SK-N-SH (cell line): ENCODE results near the gene UEVLD. TPM values are rescaled to one million over a fixed set of nuclear protein-coding genes. Genes with fewer than 3 reads are reported as not detected.

Source experiments
- CTCF ChIA-PET: fragments of 300-600, 350-600 bp; formaldehyde crosslinking; extraction: SDS; loops from one replicate; lab custom pipeline; 2021; lab: Yijun Ruan, JAX
- POLR2A ChIA-PET: fragments of 350-600 bp; sonication (Branson Sonifier 250); formaldehyde crosslinking; extraction: SDS; loops from one replicate; lab custom pipeline; 2020; ENCODE audit warnings: antibody characterized with exemption, inconsistent platforms; lab: Yijun Ruan, JAX
- DNase-seq: peaks from one replicate; pipeline ENCODE4 v3.0.0; 2012
- H2AFZ ChIP-seq: fragments of 200-600 bp; sonication (generic); 2 replicates; pipeline ENCODE4 v1.8.1; 2016; ENCODE audit warnings: antibody characterized with exemption, mild to moderate bottlenecking, low read depth
- H3F3A ChIP-seq: fragments of 200-600 bp; sonication (generic); replicated peaks from 2 replicates; pipeline ENCODE3; 2016; ENCODE audit warnings: antibody characterized with exemption, mild to moderate bottlenecking; ENCODE audit not compliant: insufficient read depth
- H3K27ac ChIP-seq, 2 experiments: fragments of 200-500 bp in 1 of 2; fragments of 200-600 bp in 1 of 2; sonication (Bioruptor generic) in 1 of 2; sonication (generic), shearing (Covaris generic) in 1 of 2; 2 replicates each; pipeline versions ENCODE4 v1.5.1 to v1.6.1; 2014 to 2016; ENCODE audit warnings: low read depth in 2 of 2, inconsistent platforms in 1 of 2, low read length in 1 of 2, mild to moderate bottlenecking in 1 of 2, mixed read lengths in 1 of 2
- H3K27me3 ChIP-seq: fragments of 200-600 bp; sonication (generic), shearing (Covaris generic); 2 replicates; pipeline ENCODE4 v1.6.1; 2016; ENCODE audit warnings: mixed run types; ENCODE audit not compliant: insufficient read depth
- H3K36me3 ChIP-seq, 2 experiments: fragments of 200-500 bp in 1 of 2; fragments of 200-600 bp in 1 of 2; sonication (Bioruptor generic) in 1 of 2; sonication (generic) in 1 of 2; replicated peaks in 1 of 2; 2 replicates each; pipeline versions ENCODE3 to v1.5.1; 2014 to 2016; ENCODE audit warnings: low read length in 1 of 2, mild to moderate bottlenecking in 1 of 2; ENCODE audit not compliant: insufficient read depth in 2 of 2, control insufficient read depth in 1 of 2
- H3K4me1 ChIP-seq, 2 experiments: fragments of 200-500 bp in 1 of 2; fragments of 200-600 bp in 1 of 2; sonication (Bioruptor generic) in 1 of 2; sonication (generic), shearing (Covaris generic) in 1 of 2; 2 replicates each; pipeline versions ENCODE4 v1.5.1 to v1.6.1; 2014 to 2016; ENCODE audit warnings: low read depth in 1 of 2, low read length in 1 of 2, mixed run types in 1 of 2; ENCODE audit not compliant: insufficient read depth in 2 of 2, control insufficient read depth in 1 of 2
- H3K4me2 ChIP-seq: fragments of 200-600 bp; sonication (generic), shearing (Covaris generic); 2 replicates; pipeline ENCODE4 v1.6.1; 2017; ENCODE audit warnings: mixed run types
- H3K4me3 ChIP-seq, 2 experiments: fragments of 200-500 bp in 1 of 2; fragments of 200-600 bp in 1 of 2; sonication (Bioruptor generic) in 1 of 2; sonication (generic), shearing (Covaris generic) in 1 of 2; 2 replicates each; pipeline versions ENCODE4 v1.5.1 to v1.8.1; 2014 to 2016; ENCODE audit warnings: low read depth in 2 of 2, inconsistent platforms in 1 of 2, low read length in 1 of 2, mild to moderate bottlenecking in 1 of 2, mixed read lengths in 1 of 2, moderate library complexity in 1 of 2
- H3K79me2 ChIP-seq: fragments of 200-600 bp; sonication (generic); 2 replicates; pipeline ENCODE4 v1.8.1; 2017; ENCODE audit warnings: mild to moderate bottlenecking; ENCODE audit not compliant: insufficient read depth
- H3K9ac ChIP-seq: fragments of 200-600 bp; sonication (generic); 2 replicates; pipeline ENCODE4 v1.6.1; 2017; ENCODE audit warnings: mixed run types
- H3K9me2 ChIP-seq: fragments of 200-600 bp; sonication (generic); 2 replicates; pipeline ENCODE4 v1.6.1; 2017; ENCODE audit warnings: mixed run types
- H3K9me3 ChIP-seq: fragments of 200-600 bp; sonication (generic); 2 replicates; pipeline ENCODE4 v1.6.1; 2017; ENCODE audit warnings: mixed run types, mild to moderate bottlenecking, moderate library complexity
- H4K20me1 ChIP-seq: fragments of 200-600 bp; sonication (generic); 2 replicates; pipeline ENCODE4 v1.6.1; 2017; ENCODE audit warnings: mild to moderate bottlenecking, mixed run types; ENCODE audit not compliant: insufficient read depth
- ELF1 ChIP-seq: IDR thresholded peaks from 2 replicates; pipeline ENCODE4 v1.4.0; 2012
- EP300 ChIP-seq, 2 experiments: IDR thresholded peaks; 2 replicates each; pipeline versions ENCODE4 v1.4.0 to v1.6.1; 2012; ENCODE audit warnings: borderline replicate concordance in 1 of 2, low read depth in 1 of 2, low read length in 1 of 2
- EZH2phosphoT487 ChIP-seq: fragments of 200-600 bp; sonication (generic); IDR thresholded peaks from 2 replicates; pipeline ENCODE4 v1.6.1; 2017; ENCODE audit warnings: low read depth, mixed run types, mild to moderate bottlenecking, antibody characterized with exemption, moderate library complexity, borderline replicate concordance
- FOXJ3 ChIP-seq: sonication (generic); formaldehyde crosslinking; IDR thresholded peaks from 2 replicates; pipeline ENCODE4 v1.5.1; 2020; ENCODE audit warnings: mild to moderate bottlenecking, missing genetic modification reagents
- FOXM1 ChIP-seq: IDR thresholded peaks from 2 replicates; pipeline ENCODE4 v1.4.0; 2012; ENCODE audit warnings: low read depth, mild to moderate bottlenecking
- GABPA ChIP-seq: IDR thresholded peaks from 2 replicates; pipeline ENCODE4 v1.4.0; 2012; ENCODE audit warnings: low read depth, mild to moderate bottlenecking
- JUND ChIP-seq: IDR thresholded peaks from 2 replicates; pipeline ENCODE4 v1.4.0; 2012
- POLR2AphosphoS5 ChIP-seq: IDR thresholded peaks from 2 replicates; pipeline ENCODE4 v1.6.1; 2012; ENCODE audit warnings: low read depth, low read length
- RAD21 ChIP-seq: IDR thresholded peaks from 2 replicates; pipeline ENCODE4 v1.6.1; 2012; ENCODE audit warnings: mild to moderate bottlenecking, low read length
- RFX5 ChIP-seq: IDR thresholded peaks from 2 replicates; pipeline ENCODE4 v1.6.1; 2012; ENCODE audit warnings: mild to moderate bottlenecking, improper control_type of control experiment, low read length
- SIN3A ChIP-seq: IDR thresholded peaks from 2 replicates; pipeline ENCODE4 v1.6.1; 2012; ENCODE audit warnings: low read depth, mild to moderate bottlenecking, low read length, moderate library complexity, borderline replicate concordance
- SMC3 ChIP-seq: IDR thresholded peaks from 2 replicates; pipeline ENCODE4 v1.6.1; 2012; ENCODE audit warnings: low read depth, low read length, improper control_type of control experiment
- TEAD4 ChIP-seq: IDR thresholded peaks from 2 replicates; pipeline ENCODE4 v1.4.0; 2012; ENCODE audit warnings: mild to moderate bottlenecking, borderline replicate concordance; ENCODE audit not compliant: insufficient read depth
- YY1 ChIP-seq: IDR thresholded peaks from 2 replicates; pipeline ENCODE4 v1.4.0; 2012; ENCODE audit warnings: low read depth, mild to moderate bottlenecking
- whole genome bisulfite sequencing: methylation state at CpG from one replicate; pipeline ENCODE4 v1.1.6; 2017; ENCODE audit warnings: low lambda C conversion rate; 5-methylcytosine and 5-hydroxymethylcytosine counted together
- polyA plus RNA-seq, 3 experiments: library from polyadenylated mRNA; depleted of rRNA; stranded (reverse); fragments of >200 nt; gene quantifications; 2 replicates each; pipeline ENCODE4 v1.2.3, GENCODE V29; 2012
- TF ChIP-seq, protein P1 (sequence below): IDR thresholded peaks from 2 replicates; pipeline ENCODE4 v1.4.0; 2012; ENCODE audit warnings: low read depth, borderline replicate concordance
- TF ChIP-seq, protein P2 (sequence below): fragments of 150-350 bp; IDR thresholded peaks from 2 replicates; pipeline ENCODE4 v1.6.1; 2016; ENCODE audit warnings: mild to moderate bottlenecking, low read depth, low read length
- TF ChIP-seq, protein P3 (sequence below): fragments of 200-600 bp; sonication (generic); IDR thresholded peaks from 2 replicates; pipeline ENCODE4 v1.6.1; 2017; ENCODE audit warnings: antibody characterized with exemption, mild to moderate bottlenecking, moderate library complexity
- TF ChIP-seq, protein P4 (sequence below): fragments of 150-350 bp; IDR thresholded peaks from 2 replicates; pipeline ENCODE4 v1.6.1; 2017; ENCODE audit warnings: antibody characterized with exemption, low read length, low read depth, borderline replicate concordance

Gene UEVLD
- polyA plus RNA-seq, 1 of the 3 experiments (the other 2 are of a cell fraction), result 8.9 TPM

DNA sequence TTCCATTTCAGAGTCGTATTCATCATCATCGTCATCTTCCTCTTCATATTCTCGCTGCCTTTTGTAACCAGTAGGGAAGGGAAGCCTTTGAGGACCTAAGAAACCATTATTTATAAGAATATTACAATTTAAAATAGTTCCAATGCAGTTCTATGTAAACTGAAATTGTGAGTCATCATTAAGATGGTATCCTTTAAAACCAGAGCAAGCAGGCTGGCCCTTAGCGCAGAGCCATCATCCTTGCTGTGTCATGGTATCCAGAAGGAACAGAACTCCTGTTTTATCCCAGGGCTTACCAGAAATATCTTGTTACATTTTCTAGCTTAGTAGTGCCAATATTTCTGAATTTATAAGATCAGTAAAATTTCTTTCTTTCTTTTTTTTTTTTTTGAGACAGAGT, 23.9 kb upstream of the UEVLD start:
- H3K79me2 ChIP-seq, result peaks cover 53% of the 10 kb centered on the region
- no peaks in the 10 kb centered on the region for H4K20me1 ChIP-seq
- no peak overlapping the region for H3K9ac ChIP-seq
- H3K27ac ChIP-seq, result no peak overlapping the region
- H3K4me1 ChIP-seq, result no peaks in the 10 kb centered on the region
- peaks cover 69 to 74% of the 10 kb centered on the region in 2 experiments for H3K36me3 ChIP-seq
- no peak for DNase-seq
- H3K4me3 ChIP-seq, result no peak overlapping the region
- 80% methylated on average over 4 of the region's 4 CpGs for WGBS
- H2AFZ ChIP-seq, result no peak overlapping the region
- TF ChIP-seq, protein P1, sequence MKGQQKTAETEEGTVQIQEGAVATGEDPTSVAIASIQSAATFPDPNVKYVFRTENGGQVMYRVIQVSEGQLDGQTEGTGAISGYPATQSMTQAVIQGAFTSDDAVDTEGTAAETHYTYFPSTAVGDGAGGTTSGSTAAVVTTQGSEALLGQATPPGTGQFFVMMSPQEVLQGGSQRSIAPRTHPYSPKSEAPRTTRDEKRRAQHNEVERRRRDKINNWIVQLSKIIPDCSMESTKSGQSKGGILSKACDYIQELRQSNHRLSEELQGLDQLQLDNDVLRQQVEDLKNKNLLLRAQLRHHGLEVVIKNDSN, result no peak
- TF ChIP-seq GABPA (no peak), EZH2phosphoT487 (no peak), SMC3 (no peak), YY1 (no peak), POLR2AphosphoS5 (no peak)
- no peaks in the 10 kb centered on the region for H3K9me2 ChIP-seq
- no peaks in the 10 kb centered on the region for H3K27me3 ChIP-seq
- CTCF ChIA-PET, result no interaction called here
- H3K9me3 ChIP-seq, result no peaks in the 10 kb centered on the region
- H3F3A ChIP-seq, result peaks cover 9% of the 10 kb centered on the region
- no peak overlapping the region for H3K4me2 ChIP-seq
- POLR2A ChIA-PET, result interaction anchor here (0.7 kb wide), 1 partner anchor 899 kb away, joined by 7 read pairs; no protein-coding TSS in a partner anchor

DNA sequence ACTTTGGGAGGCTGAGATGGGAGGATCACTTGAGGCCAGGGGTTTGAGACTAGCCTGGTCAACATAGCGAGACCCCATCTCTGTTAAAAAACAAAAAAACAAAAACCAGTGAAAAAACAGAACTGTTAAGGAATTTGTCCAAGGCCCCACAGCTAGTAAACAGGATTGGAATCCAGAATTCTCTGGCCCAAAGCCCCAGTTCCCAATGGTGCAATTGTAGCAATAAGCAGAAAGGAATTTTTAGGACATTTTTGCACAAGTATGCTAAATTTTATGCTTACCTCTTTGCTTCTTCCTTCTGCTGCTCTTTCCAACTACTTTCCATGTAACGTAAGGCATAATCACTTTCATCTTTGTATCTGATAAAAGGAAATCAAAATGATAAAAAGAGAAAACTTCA, 22.7 kb upstream of the UEVLD start:
- no peak for DNase-seq
- Histone ChIP-seq H3K27me3 (no peaks in the 10 kb centered on the region), H3K79me2 (peaks cover 41% of the 10 kb centered on the region), H3K4me2 (no peak overlapping the region), H3F3A (peaks cover 9% of the 10 kb centered on the region), H3K4me3 (no peak overlapping the region), H3K9me3 (no peaks in the 10 kb centered on the region), H3K27ac (no peak overlapping the region), H3K36me3 (peaks cover 74 to 75% of the 10 kb centered on the region in 2 experiments), H2AFZ (no peak overlapping the region), H3K9ac (no peak overlapping the region), H4K20me1 (no peaks in the 10 kb centered on the region), H3K9me2 (no peaks in the 10 kb centered on the region), H3K4me1 (no peaks in the 10 kb centered on the region)
- TF ChIP-seq, protein P2, sequence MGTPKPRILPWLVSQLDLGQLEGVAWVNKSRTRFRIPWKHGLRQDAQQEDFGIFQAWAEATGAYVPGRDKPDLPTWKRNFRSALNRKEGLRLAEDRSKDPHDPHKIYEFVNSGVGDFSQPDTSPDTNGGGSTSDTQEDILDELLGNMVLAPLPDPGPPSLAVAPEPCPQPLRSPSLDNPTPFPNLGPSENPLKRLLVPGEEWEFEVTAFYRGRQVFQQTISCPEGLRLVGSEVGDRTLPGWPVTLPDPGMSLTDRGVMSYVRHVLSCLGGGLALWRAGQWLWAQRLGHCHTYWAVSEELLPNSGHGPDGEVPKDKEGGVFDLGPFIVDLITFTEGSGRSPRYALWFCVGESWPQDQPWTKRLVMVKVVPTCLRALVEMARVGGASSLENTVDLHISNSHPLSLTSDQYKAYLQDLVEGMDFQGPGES, result no peak
- TF ChIP-seq RFX5 (no peak), FOXJ3 (CRISPR knock-in tag) (no peak), TEAD4 (no peak), EP300 (IDR thresholded peaks at IDR 0.05; ENCODE audit: borderline replicate concordance in 1 of 2, low read depth in 1 of 2, low read length in 1 of 2) (no peak), FOXM1 (no peak), ELF1 (no peak), JUND (no peak), EZH2phosphoT487 (no peak), SIN3A (no peak), GABPA (no peak), RAD21 (no peak), POLR2AphosphoS5 (no peak)
- TF ChIP-seq, protein P3, sequence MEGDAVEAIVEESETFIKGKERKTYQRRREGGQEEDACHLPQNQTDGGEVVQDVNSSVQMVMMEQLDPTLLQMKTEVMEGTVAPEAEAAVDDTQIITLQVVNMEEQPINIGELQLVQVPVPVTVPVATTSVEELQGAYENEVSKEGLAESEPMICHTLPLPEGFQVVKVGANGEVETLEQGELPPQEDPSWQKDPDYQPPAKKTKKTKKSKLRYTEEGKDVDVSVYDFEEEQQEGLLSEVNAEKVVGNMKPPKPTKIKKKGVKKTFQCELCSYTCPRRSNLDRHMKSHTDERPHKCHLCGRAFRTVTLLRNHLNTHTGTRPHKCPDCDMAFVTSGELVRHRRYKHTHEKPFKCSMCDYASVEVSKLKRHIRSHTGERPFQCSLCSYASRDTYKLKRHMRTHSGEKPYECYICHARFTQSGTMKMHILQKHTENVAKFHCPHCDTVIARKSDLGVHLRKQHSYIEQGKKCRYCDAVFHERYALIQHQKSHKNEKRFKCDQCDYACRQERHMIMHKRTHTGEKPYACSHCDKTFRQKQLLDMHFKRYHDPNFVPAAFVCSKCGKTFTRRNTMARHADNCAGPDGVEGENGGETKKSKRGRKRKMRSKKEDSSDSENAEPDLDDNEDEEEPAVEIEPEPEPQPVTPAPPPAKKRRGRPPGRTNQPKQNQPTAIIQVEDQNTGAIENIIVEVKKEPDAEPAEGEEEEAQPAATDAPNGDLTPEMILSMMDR, result no peak
- TF ChIP-seq, protein P4, sequence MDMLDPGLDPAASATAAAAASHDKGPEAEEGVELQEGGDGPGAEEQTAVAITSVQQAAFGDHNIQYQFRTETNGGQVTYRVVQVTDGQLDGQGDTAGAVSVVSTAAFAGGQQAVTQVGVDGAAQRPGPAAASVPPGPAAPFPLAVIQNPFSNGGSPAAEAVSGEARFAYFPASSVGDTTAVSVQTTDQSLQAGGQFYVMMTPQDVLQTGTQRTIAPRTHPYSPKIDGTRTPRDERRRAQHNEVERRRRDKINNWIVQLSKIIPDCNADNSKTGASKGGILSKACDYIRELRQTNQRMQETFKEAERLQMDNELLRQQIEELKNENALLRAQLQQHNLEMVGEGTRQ, result no peak
- TF ChIP-seq, protein P1, result no peak
- ChIA-PET CTCF (no interaction called here), POLR2A (no interaction called here)
- WGBS, result 95% methylated on average over 2 of the region's 2 CpGs
